Measurements from ENCODE around the gene RPL36AL.

Gene RPL36AL

GRCh38 chr14:49581209-49582112 lies 39.0 kb downstream of the RPL36AL start:
- DNase-seq (ENCODE audit: low read depth): no peak

GRCh38 chr14:49579841-49580240 lies 40.6 kb downstream of the RPL36AL start:
- DNase-seq (ENCODE audit: low read depth): no peak

DNA sequence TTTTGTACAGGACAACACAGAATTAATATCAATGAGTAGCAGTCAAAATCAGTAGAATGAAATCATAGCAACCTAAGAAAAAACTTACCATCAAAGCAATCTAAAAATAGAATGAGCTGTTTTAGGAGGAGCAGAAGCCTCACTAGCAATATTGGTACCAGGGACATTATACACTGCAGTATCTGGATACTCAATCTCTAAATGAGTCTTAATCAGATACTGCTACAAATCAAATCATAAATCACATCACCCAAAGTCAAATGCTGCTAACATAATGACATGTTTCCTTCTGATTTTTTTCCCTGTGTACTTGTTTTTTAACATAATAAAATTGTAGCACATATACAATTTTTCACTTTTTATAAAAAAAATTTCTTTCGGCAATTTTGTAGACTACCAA lies 42.3 kb downstream of the RPL36AL start:
- no peak for DNase-seq (ENCODE audit: low read depth)

DNA sequence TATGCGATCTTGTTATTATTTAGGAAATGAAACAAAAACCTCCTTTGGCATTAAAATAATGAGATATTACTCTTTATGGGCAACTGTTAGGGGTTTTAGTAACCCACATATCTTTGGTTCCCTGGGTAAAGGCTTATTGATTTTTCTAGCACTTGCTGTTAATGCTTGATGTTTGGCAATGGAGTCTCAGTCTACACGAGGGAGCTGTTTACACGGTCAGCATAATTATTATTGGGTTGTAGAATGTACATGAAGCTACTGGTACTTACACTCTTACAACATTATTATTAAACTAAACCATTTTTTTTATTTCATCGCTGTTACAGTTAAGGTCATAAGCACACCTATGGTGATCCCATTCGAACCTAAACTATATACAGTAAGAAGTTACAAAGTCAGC lies 46.4 kb downstream of the RPL36AL start:
- DNase-seq (ENCODE audit: low read depth): no peak

GRCh38 chr14:49569281-49569680 lies 51.1 kb downstream of the RPL36AL start:
- no peak for DNase-seq (ENCODE audit: low read depth)
